TTC549 (cell line): ENCODE data around the gene BMF.
"Not testable (repeated sequence)": the region's sequence is repeated elsewhere in the genome, so short reads cannot be mapped to it uniquely, and the experiment has no call there.

Experiments
- FAIRE-seq: peaks from 2 replicates; lab custom pipeline; 2012; peaks lifted over from hg19 to GRCh38; lab: Jason Lieb, UNC

Gene BMF, protein sequence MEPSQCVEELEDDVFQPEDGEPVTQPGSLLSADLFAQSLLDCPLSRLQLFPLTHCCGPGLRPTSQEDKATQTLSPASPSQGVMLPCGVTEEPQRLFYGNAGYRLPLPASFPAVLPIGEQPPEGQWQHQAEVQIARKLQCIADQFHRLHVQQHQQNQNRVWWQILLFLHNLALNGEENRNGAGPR

DNA sequence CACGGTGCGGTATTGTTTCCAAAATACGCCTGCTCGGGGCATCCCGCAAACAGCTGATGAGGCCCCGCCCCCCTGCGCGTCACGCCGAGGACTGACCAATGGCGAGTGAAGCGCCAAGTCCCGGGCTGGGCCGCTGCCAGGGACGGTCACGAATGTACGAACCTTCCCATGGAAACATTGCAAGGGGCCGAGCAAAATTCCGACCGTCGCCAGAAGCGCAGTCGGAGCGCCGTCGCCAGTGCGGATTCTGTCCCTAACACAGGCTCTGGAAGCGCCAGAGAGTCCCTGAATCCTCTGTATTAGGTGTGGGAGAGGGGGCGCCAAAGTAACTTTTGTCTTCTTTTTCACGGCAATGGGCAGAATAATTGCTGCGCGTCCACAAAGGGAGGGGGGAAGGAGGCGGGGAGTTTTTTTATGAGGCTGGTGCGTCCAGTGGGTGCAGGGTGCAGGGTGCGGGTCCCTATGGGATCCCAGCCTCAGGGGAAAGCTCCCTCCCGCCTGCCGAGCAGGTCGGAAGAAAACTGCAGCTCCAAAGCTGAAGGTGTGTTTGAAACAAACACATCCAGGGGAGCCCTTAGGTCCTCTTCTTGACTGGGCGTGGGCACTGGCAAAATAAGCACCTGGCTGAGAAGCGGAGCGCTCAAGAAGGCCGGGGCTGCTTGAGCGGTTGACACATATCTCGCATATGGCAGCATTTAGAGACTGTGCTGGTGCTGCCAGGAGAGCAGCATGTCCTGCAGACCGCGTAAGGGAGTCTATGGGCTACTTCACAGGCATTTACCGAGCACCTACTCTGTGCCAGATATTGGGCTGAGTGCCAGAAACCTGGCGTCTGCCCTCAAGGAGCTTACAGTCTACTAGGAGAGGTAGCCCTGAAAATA, at the start of gene BMF:
Gene BMF, minus strand, starts transcription at position 25 of the 881 bp plus-strand sequence. CDS start 2,793 bp downstream, outside the sequence.
- peak; percentile 92 for FAIRE-seq

DNA sequence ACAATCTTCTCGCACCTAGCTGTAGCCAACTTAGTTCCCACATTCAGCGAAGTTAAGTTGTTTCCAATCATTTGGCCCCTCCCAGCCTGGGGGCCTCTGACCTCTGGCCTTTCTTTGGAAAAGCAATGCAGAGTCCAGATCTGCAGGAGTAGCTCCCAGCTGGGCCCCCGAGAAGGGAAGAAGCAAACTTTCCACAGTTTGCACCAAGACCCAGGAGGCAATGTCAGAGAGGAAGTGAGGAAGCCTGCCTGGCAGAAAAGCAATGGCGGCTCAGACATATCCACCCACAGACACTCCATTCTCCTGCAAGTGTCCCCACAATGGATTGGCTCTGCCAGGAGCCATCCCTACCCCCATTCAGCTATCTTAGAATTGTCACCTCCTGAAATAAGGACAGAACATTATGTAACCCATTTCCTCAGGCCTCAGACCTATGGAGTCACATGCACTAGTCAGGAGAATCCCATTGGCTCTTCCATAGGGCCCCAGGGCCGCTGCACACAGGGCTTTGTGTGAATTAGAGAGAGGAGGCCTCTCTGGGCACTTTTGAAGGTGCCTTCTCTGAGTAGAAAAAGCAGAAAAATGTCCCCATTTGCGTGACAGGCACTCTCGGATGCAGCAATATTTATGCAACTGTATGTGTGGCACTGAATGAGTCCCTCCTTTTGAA, 49.2 kb upstream of the BMF start:
- FAIRE-seq = no peak

GRCh38 chr15:40155270-40155910, 46.7 kb upstream of the BMF start:
- FAIRE-seq = no peak

- FAIRE-seq = not testable (repeated sequence)
These were observed 46.1 kb upstream of the BMF start for GRCh38 chr15:40154821-40155220.

DNA sequence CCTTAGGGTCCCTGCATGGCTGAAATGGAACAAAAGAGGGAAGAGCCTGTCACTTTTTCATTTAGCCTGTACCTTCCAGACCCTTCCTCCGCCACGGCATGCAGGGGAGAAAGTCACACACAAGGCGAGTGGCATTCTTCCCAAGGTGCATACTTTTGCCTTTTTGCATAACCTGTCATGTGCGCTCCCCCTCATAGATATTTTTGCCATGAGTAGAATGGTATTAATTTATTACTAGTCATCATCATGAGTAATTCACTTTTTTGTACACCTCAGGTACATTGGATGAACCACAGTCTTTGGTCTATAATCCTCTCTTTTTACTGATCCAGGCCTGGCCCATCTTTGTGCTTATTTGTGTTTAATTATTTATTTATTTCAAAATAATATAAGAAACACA, 43.3 kb upstream of the BMF start:
- FAIRE-seq = no peak

- no peak for FAIRE-seq
These were observed 42.8 kb upstream of the BMF start for GRCh38 chr15:40151499-40151898.

DNA sequence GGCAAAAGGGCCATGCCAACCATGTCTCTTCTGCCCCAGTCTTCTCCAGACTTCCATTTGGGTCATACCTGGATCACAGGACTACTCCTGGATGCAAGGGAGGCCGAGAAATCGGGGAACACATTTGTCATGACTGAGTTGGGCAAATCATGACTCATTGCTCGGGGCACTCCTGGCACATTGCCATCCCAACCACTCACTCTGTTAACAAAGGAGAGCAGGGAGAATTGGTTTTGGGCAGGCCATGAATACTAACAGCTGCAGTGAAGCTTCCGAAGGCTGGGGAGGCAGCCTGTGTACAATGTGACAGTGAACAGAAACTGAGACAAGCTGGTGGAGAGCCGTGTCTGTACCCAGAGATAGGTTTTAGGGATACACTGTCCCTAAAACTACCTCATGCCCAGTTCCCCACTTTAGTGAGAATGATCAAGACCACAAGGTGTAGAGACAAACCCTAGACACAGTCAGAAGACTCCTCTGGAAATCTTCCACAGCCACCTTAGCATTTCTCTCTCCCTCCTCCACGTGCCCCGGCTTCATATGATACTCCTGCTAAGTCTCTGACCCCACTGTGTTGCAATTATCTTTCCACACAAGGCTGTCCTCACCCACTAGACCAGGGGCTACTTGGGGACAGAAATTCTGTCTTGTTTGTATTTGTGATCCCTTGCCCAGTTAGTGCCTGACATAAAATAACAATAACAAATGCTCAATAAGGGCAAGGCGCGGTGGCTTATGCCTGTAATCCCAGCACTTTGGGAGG, 41.7 kb upstream of the BMF start:
- no peak for FAIRE-seq

- FAIRE-seq = no peak
These were observed 40.7 kb upstream of the BMF start for GRCh38 chr15:40149339-40149738.

GRCh38 chr15:40146037-40146436, 37.4 kb upstream of the BMF start:
- no peak for FAIRE-seq

- FAIRE-seq = no peak
These were observed 33.7 kb upstream of the BMF start for GRCh38 chr15:40142428-40142827.

GRCh38 chr15:40138201-40138570, 29.5 kb upstream of the BMF start:
- not testable (repeated sequence) for FAIRE-seq

DNA sequence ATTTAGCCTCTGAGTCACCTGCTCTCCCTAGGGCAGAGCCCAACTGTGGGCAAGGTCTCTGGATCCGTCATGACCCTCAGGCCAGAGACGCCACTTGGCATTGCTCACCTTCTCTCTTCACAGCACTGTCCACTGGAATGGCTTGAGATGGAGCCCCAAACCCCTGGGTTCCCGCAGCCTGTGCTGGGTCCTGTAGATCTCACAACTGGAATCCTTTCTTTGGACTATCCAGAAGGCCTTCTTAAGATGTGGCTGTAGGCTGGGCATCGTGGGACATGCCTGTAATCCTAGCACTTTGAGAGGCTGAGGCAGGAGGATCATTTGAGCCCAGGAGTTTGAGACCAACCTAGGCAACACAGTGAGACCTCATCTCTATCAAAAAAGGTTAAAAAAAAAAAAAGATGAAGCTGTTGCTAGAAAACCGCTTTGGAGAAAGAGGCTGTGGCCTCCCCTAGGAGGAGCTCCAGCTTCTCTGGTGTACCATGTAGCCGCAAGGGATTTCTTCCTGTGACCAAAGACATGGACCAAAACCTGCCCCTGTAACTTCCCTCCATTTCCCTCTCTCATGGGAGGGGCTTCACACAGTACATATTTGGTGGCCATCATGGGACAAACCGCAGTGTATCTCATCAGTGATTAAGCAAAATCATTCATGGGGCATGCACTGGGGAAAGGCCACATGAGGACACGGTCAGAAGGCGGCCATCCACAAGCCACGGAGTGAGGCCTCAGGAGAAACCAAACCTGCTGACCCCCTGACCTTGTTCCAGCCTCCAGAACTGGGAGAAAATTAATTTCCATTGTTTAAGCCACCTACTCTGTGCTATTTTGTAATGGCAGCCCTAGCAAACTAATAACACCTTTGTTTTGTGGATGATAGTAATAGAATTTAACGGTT, 28.9 kb upstream of the BMF start:
- no peak for FAIRE-seq

GRCh38 chr15:40136470-40137302, 28.0 kb upstream of the BMF start:
- FAIRE-seq = no peak

- FAIRE-seq = not testable (repeated sequence)
These were observed 27.3 kb upstream of the BMF start for GRCh38 chr15:40135846-40136450.

GRCh38 chr15:40134885-40135284, 26.2 kb upstream of the BMF start:
- no peak for FAIRE-seq

GRCh38 chr15:40133544-40133943, 24.9 kb upstream of the BMF start:
- no peak for FAIRE-seq

DNA sequence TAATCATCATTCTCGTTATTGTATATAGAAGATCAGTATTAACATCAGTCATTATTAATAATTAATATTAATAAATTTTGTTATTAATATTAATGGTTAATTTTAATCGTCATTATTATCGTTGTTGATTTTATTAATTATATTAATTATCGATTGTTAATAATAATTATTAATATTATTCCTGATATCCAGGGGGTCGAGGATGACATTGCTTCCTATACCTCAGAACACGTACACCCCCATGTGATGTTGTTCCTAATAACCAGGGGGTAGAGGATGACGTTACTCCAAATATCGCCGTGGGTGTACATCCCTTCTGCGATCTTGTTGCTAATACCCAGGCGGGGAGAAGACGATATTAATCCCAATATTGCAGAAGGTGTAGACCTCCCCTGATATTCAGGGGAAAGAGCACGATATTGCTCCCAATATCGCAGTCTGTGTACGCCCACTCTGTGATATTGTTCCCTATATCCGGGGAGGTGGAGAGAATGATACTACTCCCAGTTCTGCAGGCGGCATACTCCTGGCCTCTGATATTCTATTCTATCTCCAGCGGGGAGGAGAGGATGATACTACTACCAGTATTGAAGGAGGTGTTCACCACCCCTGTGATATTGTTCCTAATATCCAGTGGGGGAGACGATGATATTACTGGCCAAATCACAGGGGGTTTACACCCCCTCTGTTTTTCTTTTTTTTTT, 22.3 kb upstream of the BMF start:
- FAIRE-seq = no peak

- FAIRE-seq = no peak
These were observed 21.4 kb upstream of the BMF start for GRCh38 chr15:40130118-40130517.
